Measurements from ENCODE around the gene AK2. TPM values are rescaled to one million over a fixed set of nuclear protein-coding genes. Genes with fewer than 3 reads are reported as not detected.
"Not testable (repeated sequence)": the region's sequence is repeated elsewhere in the genome, so short reads cannot be mapped to it uniquely, and the experiment has no call there.

AK2 gene
- polyA plus RNA-seq, 1 donor, result 236 TPM

DNA sequence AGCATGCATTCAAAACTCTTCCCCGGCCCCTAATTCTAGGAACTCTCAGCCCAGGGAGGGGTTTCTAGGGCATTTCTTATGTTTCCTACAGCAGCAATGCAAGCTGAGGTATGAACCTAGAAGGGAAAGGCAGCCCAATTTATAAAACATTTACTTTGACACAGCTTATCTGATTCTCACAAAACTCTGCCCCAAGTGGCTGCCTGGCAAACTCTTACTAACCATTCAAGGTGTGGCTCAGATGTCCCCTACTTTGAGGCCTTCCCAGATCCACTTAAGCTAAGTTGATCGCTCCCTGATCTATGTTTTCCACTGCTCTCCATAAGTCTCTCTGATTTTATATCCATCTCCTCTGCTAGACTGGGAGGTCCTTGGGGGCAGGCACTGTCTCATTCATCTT, 35.4 kb downstream of the AK2 start:
- DNase-seq, result no peak

DNA sequence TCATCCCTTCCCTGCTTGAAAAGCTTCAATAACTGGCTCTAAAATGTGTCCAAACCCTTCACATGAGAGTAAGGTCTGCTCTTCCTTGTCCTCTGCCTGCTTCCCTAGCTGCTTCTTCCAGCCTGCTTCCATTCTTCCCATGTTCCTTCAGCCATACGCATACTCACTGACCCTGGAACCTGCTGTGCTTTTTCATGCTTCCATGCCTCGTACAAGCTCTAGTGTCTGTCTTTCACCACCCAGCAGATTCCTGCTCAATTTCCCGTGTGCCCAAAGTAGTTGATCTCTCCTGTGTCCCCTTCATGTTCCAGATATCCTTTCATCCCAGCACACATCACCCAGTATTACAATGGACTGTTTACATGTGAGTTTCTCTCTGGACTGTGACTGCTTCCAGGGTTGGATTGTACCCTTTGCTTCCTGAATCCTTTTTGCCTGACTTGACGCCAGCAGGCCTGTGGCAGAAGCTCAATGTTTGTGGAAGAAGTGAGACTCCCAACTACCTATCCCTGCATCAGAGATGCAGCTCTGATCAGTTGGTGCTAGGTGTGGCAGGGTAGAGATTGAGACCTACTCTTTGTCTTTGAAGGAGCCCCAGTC, 36.2 kb downstream of the AK2 start:
- DNase-seq, result no peak

DNA sequence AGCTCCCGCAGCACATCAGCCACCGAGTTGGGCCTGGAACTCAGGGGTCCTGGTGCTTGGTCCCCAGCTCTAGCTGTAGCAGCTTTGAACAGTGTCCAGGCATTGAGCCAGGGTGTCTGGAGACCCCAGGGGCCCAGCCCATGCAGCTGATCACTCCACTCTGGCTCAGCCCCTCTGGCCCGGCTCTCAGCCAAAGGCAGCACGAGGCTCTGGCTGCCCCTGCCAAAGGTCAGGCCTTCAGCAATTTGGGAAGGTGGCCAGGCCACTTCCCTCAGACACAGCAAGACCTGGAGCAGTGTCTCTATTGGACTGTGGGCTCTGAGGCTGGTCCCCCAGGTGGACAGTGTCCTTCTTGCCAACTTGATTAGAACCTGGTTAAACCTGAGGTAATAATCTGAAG, 37.7 kb downstream of the AK2 start:
- no peak for DNase-seq

DNA sequence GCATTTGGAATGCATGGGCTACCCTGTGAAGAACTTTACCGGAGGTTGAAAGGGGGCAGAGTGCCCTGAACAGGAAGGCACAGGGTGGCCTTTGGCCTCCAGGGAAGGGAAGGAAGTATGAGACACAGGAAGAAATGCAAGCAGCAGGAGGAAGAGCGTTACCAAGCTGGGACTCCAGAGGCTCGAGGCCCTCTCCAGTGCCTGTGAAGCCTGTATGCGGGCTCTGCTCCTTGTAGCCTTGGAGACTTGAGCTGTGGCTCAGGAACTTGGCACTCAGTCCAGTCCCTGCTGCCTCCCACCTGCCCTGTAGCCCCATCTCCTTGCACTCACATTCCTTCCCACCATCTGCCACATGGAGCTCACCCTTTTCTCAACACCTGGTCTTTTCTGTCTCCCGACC, 38.6 kb downstream of the AK2 start:
- DNase-seq, result no peak

DNA sequence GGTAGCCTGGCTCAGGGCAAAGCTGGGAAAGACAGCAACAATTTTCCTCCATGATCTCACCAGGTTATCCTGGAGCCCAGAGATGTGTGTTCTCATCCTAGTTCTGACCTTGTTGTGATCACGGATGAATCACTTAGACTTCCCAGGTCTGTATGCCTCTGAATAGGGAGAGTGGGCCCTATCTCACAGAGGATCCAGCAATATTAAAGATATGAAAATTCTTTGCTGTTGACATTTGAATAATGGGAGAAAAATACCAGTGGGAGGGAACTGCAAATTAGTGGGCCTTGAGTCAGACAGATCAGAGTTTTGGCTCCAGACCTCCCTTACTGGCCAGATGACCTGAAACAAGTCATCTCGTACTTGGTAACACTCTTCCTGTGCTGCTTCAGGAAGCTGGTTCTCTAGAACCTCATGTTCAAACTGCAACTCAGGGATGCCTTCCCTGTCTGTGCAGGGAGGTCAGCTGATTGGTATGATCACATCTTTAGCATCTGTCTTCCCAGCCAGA, 39.2 kb downstream of the AK2 start:
- no peak for DNase-seq

DNA sequence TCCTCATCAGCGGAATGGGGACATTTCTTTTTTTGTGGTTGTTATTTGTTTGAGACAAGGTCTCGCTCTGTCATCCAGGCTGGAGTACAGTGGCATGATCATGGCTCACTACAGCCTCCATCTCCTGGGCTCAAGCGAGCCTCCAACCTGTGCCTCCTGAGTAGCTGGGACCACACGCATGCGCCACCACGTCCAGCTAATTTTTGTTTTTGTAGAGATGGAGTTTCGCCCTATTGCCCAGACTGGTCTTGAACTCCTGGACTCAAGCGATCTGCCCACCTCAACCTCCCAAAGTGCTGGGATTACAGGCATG, 43.4 kb downstream of the AK2 start:
- DNase-seq, result not testable (repeated sequence)

DNA sequence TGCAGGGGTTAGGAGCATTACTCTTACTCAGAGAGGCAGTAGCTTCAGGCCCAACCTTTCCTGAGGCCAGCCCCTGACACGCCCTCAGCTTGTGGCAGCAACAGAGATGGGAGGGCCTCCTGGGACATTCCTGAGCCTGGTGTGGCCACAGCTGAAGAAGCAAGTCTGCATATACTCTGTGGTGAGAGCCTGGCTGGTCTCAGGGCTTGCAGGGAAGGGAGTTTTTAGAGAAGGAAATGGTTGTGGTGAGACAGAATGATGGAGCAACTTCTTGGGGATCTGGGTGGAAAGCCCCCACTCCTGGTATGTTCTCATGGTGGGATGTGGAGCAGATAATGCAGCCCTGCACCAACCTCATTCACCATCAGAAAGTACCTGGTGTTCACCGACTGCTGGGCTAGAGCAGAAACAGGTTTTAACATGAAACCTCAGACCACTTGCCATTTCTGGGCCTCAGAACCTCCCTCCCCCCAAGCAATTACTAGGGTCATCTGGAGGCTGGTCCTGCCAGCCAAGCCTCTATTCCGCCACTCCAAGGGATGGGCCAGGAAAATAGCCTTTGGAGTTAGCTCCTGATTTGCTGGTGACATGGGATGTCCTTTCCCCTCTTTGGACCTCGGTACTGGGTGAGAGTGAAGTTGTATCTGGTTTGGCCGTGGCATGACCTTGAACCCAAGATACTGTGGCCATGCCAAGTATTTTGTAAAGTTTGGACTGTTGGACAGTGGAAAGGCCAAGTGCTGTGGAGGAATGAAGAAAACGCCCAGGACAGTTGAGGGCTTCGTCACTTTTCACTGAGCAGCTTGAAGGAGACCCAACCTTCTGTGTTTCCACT, 44.0 kb downstream of the AK2 start:
- peak; percentile 44 for DNase-seq

DNA sequence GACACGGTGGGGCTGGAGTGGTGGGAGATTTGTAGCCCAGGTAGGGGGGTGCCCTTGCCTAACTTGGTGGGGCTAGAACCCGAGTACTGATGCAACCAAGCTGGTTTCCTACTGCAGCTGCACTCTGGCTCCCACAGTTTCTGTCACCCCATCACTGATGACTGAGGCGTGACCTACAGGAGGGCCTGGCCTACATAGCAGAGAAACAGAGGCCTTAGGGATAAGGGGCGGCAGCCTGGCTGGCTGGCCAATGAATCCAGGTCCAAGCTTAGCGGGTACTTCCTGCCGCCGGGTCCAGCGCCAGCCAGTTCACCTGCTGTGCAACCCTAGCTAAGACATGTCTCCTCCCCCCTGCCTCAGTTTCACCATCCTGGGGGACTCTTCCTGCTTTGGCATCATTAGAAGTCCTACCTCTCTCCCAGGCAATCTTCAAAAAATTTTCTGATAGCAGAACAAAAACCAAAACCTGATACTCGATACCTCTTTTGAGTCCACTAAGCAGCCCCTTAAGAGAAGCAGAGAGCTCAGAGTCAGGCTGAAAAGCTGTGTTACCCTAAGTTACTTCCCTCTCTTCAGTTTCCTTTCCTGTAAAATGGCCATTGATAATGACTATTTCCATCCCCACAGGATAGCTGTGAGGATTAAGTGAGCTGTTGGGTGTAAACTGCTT, 44.7 kb downstream of the AK2 start:
- no peak for DNase-seq

DNA sequence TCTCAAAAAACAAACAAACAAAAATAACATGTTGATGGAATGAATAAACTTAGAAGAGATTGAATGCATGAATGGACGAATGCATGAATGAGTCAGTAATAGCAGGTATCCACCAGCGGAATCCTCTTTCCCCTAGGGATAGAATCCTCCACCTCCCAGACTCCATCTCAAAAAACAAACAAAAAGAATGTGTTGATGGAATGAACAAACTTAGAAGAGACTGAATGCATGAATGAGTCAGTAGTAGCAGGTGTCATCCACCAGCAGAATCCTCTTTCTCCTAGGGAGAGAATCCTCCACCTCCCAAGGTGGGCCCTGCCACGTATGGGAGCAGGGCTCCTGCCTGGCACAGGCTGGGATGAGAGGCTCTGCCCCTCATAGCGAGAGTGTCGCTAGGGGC, 45.3 kb downstream of the AK2 start:
- no peak for DNase-seq

DNA sequence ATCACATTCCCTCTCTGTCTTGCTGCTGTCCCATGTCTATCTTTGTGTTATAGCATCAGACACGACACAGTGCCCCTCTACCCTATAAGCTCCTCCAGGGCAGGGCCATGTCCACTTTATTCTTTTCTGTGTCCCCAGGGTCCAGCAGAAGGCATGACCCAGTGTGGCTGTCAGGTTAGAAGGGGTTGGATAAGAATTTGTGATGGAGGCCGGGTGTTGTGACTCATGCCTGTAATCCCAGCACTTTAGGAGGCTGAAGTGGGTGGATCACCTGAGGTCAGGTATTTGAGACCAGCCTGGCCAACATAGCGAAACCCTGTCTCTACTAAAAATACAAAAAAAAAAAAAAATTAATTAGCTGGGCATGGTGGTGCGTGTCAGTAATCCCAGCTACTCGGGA, 45.8 kb downstream of the AK2 start:
- DNase-seq, result no peak

DNA sequence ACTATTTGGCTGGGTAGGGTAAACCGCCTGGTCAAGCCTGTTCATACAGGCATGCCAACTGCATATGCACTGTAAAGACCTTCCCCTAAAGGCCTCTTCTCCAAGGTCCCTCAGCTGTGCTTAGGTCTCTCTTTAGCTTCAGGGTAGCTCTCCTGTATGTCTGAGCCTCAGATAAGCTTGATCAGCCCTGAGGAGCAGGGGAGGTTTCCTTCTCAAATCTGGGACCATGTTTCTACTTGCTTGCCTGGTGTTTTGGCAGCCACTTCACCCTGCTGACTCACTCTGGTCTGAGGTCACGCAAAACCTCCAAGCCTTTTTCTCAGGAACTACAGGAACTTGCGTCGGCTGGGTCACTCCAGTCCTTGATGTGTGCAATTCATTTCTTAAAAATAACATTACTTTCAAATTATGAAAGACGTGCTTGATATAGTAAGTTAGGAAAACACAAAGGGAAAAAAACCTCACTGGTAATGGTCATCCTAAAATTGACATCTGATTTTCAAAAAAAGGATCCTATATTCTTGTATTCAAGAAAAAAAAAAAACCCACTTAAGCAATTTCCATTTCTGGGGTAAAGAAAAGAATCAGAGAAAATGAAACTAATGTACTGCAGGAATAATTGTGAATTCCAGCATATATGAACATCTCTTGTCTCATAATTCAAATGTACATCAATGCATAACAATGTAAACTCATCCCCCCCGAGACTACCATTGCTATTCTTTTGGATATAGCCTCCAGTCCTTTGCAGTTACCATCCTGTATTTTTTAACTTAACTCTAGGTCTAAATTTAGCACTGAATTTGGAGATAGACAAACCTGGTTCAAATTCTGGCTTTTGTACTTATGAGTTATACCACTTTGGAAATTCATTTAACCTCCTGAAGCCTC, 47.3 kb downstream of the AK2 start:
- no peak for DNase-seq

DNA sequence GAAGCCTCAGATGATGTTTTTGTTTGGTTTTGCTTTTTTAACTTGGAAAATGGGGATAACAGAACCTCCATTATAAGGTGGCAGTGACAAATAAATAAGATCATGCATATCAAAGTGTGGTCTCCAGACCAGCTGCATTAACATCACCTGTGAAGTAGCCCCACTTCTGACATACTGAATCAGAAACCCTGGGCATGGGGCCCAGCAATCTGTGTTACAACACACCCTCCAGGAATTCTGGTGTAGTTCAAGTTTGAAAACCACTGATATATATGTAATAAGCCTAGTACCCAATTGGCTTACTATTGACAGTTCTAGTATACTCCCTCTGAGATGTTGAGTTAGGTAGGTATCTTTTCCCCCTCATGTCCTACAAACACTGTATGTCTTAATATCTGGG, 48.0 kb downstream of the AK2 start:
- DNase-seq, result no peak

DNA sequence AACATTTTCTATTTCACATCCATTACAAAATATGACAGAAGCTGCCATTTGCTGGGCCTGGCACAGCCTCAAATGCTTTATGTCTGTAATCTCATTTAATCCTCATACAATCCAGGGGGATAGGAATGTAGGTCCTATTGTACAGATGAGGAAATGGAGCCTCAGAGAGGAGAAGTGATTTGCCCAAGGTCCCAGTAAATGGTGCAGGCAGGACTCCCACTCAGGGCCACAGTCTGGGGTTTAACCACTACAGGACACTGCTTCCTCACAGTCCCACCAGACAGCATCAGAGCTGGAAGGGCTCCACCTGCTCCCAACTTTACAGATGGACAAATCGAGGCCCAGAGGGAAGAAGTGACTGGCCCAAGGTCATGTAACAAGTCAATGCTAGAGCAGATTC, 51.5 kb downstream of the AK2 start:
- DNase-seq, result no peak

DNA sequence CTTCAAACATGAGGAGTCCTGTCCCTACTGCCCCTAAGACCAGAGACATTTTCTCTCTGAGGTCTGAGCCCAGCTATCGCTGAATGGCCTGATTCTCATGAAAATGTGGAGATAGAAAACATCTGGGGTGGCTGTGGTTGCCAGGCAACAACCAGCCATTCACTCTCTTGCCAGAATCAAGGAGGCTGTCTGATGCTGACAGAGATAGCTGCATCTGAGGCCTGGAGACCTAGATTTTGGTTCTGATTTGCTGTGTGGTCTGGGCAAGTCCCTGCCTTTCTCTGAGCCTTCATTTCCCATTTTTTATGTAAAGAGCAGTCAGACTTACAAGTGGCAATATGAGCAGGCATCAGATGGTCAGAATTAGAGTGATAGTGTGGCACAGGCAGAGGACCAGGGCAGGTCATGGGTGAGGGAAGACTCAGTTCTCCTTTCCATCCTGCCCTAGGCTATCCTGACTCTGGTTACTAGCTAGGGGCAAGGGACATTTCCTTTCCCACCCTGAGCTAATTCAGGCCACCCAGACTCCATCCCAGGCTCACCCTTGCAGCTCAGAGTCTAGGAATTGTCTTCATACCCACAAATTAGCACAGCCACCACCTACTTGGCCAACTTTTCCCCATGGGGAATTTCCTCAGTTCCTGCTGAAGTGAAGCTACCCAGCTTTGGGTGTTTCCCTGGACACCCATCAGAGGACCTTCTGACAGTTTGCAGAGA, 52.1 kb downstream of the AK2 start:
- no peak for DNase-seq

DNA sequence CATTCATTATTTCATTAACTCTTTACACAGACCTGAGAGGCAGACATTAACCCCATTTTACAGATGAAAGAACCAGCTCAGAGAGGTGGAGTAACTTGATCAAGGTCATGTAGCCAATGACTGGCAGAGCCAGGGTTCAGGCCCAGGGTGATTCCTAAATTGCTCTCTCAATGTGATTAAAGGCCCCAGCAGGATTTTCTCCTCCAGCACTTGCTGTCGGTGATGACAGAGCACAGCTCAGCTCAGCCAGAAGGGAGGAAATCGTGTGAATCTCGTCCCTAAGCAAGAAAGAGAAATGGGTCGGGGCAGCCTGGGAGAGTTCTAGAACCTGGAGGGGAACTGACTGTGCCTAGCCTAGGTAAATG, 52.6 kb downstream of the AK2 start:
- no peak for DNase-seq

DNA sequence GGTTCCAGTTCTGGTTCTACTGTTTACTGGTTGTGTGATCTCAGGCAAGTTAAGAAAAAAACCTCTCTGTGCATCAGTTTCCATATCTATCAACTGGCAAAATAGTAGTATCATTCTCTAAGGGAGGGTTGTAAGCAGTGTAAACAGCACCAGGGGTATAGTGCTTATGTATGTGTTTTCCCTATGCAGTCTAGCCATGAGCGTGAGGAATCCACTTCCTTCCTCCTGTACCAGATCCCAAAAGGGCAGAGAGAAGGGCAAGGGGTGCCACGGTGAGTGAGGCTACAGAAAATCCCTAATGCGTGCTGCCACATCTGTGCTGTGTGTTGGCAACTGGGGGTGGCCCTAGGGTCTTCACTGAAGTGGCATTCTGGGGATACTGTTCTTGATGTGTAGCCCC, 53.7 kb downstream of the AK2 start:
- no peak for DNase-seq

DNA sequence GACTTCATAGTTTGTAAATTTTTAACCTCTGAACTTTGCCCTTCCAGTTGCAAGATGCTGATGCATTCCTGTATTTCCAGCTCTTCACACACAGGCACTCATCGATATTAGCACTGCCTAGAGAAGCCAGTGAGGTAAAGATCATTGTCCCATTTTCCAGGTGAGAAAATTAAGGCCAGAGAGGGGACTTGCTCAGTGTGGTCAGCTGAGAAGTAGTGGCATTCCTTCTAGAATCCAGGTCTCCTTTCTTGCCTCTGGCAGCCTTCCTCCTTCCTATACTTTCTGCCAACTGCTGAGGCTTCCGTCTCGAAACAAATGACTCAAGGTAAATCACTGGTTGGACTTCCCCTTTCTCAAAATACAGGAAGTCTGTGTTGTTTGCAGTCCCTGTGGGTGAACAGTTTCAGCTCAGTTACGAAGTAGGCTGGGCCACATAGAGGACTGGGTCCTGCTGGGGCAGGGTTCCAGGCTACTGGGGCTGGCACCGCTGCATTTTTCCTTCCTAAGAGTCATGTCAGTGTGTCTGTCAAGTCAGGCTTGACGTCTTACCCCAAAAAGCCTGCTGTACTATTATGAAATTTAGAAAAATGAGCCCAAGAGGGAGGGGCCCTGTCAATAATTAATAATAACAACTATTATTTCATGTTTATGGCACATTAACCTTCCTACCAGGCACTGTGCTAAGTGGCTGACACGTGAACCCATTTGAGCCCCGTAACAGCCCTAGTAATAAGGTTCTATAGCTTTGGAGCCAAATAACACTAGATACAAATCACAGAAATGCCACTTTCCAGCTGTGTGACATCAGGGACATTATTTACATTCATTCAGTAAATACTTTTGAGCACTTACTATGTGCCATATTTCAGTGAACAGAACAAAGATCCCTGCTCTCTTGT, 55.4 kb downstream of the AK2 start:
- DNase-seq, result no peak

DNA sequence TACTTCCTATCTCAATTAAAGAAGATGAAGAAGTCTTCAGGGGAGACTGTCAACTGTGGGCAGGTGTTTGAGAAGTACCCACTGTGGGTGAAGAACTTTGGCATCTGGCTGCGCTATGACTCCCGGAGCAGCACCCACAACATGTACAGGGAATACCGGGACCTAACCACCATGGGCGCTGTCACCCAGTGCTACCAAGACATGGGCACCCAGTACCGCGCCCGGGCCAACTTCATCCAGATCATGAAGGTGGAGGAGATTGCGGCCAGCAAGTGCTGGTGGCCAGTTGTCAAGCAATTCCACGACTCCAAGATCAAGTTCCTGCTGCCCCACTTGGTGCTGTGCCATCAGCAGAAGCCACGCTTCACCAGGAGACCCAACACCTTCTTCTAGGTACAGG, 56.6 kb downstream of the AK2 start:
- no peak for DNase-seq

DNA sequence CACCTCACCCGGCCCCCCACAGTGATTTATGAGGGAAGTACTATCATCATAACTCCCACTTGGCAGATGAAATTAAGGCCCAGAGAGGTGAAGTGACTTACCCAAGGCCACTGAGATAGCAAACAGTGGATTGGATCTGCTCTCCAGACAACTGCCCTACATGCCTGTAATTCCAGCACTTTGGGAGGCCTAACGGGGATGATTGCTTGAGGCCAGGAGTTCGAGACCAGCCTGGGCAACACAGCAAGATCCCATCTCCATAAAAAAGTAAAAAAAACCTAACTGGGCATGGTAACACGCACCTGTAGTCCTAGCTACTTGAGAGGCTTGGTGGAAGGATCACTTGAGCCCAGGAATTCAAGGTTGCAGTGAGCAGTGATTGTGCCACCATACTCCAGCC, 57.8 kb downstream of the AK2 start:
- DNase-seq, result no peak

DNA sequence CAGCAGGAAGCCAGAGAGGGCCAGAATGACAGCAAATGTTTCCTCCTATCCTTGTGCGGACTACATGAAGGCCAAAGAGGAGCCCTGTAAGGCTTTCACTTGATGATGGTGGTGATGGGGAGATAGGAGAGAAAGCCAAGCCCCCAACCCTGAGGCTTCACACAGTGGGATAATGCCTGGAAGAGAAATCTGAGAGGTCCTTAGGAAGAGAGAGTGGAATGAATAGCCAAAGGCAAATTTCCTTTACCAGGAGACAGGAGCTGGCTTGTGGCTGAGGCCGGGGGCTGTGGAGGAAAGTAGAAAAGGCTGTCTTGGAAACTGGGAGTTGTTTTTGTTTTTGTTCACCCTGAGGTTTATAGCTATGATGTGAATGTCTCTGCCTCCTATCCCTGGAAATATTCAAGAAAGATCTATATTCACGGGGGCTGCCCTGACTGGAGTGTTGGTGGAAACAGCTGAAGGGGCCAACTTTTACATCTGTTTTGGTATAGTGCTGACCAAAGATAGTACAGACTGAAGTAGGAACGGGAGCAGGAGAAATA, 59.1 kb downstream of the AK2 start:
- no peak for DNase-seq

Measured in left kidney (tissue), 2 donors.